ENCODE measurements around the gene GALNT16.
"Not testable (repeated sequence)": the region's sequence is repeated elsewhere in the genome, so short reads cannot be mapped to it uniquely, and the experiment has no call there.

The GALNT16 gene

DNA sequence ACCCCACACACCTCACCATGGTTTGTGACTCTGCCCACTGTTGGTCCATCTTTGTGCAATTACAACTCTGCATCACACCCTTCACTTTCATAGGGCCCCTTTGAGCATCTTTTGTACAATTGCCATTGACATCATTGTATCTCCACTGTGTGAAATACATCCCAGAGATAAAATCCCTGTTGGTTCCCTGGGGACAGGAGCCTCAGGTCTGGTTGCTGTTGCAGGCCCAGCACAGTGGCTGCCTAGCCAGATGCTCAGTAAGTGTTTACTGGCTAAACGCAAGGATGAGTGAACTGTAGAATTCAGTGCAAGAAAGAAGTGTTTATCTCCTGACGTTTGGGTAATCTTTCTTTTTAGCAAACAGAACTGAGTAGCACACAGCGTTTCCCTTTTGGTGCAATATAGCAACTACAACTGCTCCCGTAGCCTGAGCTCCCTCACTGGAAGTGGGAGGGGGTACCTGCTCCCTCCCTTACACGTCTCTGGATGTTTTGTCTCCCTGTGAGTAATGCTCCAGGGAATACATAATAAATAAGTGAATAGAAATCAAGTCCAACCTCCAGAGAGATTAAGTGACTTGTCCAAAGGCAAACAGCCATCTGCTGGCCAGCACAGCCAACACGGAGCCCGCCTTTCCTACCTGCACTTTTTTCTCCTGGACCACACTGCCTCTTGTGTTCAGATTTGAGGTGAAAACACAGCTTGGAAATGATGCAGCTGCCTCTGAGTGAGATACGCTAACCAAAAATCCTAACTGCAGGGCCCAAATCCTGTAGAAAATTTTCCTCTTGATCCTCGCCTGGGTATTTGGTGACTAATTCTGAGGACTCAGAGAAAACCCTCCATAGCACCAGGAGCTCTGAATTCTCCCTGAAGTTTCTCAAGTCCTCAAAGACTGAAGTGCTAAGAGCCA, 27.4 kb downstream of the GALNT16 start:
- peak; percentile 29 for DNase-seq

DNA sequence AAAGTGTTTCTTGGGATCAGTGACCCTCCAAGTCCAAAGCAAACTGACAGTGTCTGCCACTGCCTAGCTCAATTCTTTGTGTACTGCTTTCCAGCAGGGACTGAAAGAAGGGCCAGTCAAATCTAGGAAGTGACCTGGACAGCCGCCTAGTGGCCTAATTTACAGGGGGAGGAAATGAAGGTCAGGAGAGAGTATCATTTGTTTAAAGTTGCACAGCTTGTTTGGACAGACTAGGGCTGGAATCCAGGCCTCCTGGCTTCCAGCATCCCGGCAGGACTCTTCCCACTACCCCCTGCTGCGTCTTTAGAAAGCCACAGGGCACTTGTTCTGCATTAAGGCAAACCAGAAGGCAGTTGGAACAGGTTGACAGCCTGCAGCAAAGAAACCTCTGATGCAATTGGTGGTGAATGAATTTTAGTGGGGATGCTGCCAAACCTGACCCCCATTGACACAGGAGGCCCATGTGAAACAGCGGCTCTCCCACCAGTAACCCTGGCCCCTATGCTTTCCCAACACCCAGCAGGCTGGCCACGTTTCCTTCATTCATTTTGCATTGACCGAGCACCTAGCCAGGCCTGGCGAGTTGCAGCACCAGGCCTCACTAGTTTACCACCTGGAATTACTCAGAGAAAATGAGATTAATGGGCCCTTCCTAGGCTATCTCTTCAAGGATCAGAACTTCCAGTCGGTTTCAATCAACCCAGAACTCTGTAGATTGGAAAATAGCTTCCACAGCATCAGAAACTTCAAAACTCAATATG, 28.2 kb downstream of the GALNT16 start:
- DNase-seq, result no peak

DNA sequence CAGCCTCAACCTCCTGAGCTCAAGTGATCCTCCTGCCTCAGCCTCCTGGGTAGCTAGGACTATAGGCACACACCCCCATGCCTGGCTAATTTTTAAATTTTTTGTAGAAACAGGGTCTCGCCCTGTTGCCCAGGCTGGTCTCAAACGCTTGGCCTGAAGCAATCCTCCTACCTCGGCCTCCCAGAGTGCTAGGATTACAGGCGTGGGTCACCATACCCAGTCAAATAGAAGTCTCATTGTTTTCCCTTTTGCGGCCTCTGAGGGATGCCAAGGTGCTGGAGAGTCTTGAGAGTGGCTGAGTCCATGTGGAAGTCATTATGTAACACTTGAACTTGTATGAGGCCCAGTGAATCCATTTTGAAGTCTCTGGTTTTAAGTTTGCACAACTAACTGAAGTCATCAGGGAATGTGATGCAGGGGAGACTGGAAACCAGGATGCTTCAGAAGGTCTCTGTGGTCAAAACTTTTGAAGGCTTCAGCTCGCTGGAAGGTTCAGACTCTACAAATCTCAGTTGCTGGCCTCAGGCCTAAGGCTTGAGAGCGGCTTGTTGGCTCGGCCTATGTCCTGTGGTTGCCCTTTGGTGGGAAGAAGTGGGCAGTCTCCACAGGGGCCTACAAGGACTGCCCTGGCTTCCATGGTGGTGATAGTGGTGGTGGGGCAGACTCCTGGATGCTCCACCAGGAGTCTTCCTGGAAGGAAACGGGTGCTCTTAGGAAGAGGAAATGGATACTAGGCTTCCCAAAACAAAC, 29.2 kb downstream of the GALNT16 start:
- DNase-seq, result no peak

DNA sequence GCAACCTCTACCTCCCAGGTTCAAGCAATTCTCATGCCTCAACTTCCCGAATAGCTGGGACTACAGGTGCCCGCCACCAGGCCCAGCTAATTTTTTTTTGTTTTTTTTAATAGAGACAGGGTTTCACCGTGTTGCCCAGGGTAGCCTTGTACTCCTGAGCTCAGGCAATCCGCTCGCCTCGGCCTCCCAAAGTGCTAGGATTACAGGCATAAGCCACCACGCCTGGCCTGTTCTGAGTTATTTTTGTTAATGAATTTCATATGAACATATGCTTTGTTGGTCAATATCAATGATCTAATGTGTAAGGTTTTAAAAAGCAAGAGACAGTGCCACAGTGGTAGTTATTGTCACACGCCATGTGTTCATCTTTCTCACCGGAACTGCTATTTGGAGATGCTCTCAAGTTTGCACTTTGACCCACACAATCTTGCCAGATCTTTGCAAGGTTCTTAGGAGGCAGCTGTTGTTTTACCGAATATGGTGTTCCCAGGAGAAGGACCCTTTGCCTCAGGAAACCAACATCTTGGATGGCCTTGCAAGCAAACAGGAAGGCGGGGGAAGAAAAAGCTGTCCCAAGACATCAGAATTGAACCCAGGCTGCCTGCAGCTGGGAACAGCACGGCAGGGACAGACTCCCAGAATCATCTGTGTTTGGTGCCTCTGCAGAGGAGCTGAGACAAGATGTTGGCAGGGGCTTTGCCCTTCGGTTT, 30.0 kb downstream of the GALNT16 start:
- no peak for DNase-seq

DNA sequence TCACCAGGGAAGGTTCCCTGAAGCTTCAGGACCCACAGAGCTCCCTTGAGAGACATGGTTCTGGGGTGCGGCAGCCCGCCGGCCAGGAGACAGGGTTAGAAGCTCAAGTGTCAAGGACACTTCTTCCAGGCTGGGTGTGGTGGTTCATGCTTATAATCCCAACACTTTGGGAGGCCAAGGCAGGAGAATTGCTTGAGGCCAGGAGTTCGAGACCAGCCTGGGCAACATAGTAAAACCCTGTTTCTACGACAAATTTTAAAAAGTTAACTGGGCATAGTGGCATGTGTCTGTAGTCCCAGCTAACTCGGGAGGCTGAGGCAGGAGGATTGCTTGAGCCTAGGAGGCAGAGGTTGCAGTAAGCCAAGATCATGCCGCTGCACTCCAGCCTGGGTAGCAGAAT, 30.9 kb downstream of the GALNT16 start:
- DNase-seq, result not testable (repeated sequence)

DNA sequence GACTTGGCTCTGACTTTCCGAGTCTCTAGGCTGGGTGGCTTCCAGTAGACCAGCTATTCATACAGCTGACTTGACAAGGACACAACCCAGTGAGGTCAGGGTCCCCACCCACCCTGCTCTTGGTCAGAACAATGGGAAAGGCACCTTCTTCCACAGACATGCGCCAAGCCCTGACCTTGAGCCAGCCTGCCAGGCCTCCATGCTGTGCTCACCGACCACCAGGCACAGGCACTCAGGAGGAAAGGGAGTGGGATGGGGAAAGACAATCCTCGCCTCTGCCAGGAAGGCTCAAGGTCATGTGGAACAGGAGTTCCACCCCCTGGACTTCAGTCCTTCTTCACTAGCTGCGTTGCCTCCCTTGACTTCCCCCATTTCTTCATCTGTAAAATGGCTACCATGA, 31.4 kb downstream of the GALNT16 start:
- no peak for DNase-seq

DNA sequence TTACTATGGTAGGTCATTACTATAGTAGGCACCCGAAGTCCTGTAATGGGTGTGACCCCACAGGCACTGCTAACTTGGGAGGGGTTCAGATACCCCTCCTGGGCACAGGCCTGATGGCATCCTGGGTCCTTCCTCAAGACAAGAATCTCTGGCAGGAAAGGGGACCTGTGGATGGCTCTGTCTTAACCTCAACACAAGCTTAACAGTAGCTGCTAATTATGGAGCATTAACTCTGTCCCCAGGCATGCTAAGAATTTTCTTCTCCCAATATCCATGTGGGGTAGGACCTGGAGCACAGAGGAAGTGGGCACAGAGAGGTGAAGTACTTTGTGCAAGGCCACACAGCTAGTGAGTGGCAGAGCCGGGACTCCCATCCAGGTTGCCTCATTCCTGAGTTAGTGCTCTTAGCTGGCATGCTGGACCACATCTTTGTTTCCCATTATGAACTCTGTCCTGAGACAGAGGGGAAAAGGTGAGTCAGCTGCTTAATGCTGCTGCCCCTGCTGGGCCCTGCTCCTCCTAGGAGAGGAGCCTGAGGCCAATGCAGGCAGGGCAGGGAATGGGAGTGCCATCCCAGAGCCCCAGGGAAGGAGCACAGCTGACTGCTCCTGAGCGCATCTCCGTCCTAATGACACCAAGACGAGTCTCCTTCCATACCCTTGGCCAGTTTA, 32.1 kb downstream of the GALNT16 start:
- no peak for DNase-seq

DNA sequence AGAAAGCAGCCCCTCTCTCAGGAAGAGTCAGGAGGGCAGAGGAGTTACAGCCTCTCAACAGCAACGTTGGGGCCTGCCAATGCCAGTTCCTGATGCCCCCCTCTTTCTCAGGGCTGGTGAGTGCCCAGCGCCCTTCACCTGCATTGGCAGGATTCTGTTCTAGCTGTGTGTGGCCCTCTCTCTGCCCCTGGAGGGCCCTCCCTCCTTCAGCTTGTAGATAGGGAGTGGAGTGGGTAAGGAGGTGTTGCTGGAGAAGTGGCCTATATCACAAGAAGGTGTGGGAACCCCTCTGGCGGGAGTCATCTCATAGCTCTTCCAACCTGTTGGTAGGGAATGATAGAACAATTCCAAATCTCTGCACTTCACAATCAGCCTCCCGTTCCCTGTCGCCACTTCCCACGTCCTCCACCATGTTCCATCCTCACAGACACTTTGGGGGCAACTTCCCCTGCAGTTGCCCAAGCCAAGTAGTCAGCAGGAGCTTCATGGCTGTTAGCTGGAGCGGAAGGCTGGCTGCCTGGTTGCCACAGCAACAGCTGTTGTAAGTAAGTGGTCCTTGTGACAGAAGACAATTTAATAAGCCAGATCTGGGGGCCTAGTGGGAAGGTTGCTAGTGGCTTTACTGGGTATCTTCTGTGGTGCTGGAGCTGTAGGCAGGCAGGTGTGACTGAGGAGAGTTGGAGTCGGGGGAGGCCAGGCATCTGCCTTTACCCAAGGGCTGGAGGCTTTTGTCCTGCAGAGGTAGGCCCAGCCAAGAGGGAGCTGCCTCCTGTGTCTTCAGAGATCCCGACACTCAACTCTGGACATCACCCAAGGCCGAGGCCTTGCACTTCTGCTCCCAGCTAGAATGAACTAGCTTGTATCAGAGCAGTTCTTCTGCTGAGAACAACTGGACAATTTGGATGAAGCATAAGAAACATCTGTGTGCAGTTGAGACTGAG, 38.4 kb downstream of the GALNT16 start:
- no peak for DNase-seq

DNA sequence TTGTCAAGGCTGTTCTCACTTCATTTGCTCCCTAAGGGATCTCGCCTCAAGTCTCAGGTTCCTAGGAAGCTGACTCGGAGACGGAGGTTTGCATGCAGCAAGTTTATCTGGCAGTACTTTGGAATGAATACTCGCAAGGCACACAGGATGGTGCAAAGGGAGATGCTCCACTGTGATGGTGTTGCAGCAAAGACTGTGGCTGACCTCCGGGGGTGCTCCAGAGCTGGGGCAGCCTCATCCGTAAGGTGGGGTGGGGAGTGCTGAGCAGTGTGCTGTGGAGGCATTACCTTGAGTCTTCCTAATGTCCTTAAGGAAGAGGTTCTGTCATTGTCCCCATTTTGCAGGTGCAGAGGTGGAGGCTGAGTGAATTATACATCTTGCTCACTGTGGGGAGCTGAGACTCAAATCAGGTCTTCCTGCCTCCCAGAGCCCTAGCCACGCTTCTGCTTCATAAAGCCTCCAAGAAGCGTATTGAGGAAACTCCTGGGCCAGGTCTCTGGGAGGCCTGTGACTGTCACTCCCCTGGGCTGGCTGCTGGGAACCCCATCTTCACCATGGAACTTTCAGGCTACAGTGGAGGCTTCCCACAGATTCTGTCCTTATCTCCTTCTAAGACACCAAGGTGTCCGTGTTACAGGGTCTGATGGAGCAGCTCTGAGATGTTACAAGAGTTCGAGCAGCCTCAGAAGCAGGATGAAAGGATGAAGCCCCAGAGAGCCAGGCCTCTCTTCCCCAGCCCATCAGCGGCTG, 39.5 kb downstream of the GALNT16 start:
- no peak for DNase-seq

DNA sequence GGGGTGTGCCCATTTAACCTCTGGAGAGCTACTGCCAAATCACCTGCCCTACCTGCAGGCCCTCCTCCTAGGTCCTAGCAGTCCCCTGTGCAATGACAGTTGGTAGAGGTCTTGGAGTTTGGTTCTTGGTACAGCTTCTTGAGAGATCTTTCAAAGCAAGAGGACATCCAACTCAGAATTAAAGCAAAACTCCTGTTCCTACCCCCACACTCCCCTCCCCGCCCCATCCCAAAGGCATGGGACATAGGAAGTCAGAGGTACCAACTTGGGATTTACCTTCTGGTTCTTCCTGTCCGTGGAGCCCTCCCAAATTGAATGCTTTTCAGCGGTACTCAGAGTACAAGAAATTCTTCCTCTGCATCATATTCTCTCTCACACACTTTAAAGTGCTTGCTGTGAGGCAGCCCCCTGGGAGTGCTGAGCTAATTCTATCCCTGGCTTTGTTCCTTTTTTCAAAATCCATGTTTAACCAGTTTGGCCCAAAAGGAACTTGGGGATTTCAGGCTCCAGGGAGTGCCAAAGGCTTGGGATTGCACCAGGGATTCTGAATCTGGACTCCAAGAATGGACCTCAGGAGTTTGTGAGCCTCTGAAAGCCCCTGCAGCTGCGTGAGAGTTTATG, 40.8 kb downstream of the GALNT16 start:
- DNase-seq, result no peak

DNA sequence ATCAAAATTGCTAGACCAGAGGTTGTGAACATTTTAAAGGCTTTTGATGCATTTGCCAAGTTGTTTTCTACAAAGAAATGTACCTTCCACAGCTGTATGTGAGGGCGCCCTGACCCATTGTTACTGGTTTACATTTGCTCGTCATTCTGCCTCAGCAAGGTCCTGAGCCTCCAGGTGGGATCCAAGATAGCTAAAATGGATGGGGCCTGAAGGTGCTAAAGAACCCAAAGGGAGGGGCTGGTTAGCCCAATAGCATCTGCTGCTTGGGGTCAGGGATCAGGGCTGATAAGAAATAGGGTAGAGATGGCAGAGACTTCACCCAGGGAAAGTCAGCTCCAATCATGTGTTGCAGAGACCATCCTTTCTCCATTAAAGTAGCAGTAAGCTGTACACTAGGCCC, 43.1 kb downstream of the GALNT16 start:
- no peak for DNase-seq

DNA sequence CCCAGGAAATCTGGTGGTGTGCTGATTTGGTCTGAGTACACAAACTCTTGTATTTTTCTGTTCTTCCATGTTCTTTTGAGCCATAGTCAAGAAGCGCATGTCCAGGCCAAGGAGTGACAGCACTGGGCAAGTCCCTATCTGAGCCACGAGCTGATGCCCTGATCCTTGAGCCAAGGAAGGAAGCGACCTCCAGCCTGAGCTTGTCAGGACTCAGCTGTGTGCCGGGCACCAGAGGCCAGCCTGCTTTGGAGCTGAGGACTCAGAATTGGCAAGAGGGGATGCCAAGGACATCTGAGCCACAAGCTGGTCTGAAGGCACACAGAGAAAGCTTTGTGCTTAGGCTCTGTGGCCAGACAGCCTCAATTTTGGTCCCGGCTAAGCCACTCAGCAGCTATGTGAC, 52.6 kb downstream of the GALNT16 start:
- no peak for DNase-seq

DNA sequence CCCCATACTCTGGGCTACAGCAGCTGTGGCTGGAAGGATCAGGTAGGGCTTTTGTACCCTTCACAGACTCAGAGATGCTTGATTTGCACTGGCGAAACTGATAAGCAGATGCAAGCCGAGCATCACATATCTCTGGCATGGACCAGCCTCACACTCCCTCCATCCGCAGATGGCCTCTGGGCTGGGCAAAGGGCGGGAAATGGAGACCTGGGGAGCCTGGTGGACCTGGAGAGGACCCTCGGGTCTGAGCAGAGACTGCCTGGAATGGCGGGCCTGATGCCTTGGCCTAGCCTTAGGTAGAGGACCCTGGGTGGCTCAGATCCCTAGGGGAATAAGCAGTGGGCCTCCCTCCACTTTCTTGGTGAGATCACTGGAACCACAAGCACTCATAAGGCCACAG, 53.2 kb downstream of the GALNT16 start:
- no peak for DNase-seq

DNA sequence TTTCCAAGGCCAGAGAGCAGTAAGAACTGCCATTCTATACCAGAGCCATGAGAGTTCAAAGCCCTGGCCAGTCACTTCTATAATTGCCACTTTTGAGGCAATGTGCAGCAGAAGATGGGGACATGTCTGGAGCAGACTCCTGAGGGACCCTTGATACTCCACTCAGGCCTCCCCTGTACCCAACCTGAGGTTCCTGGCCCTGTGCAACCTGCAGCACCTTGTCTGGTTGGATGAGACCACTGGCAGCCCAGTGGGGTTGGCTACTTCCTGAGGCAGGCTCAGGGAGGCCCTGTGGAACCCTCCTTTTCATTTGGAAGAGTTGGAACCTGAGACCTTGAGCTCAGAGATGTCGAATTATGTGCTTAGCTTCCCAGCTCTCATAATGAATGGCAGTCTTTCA, 54.4 kb downstream of the GALNT16 start:
- no peak for DNase-seq

DNA sequence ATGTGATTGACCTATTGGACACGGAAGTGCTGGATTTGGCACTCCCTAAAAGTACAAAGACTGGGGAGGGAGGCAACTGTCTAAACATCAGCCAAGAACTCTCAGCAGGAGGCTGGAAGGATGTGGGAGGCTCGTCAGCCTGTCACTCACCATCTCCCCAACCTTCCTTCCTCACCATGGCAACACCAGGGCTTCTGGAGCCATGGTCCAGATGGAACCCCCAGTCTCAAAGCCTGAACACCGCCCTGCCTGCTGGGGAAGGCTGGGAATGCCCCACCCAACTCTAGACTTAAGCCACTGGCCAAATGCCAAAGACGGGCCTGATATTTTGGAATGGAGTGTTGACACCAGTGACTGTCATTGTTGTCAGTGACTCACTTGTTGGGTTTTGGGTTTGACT, 55.3 kb downstream of the GALNT16 start:
- peak; percentile 26 for DNase-seq

DNA sequence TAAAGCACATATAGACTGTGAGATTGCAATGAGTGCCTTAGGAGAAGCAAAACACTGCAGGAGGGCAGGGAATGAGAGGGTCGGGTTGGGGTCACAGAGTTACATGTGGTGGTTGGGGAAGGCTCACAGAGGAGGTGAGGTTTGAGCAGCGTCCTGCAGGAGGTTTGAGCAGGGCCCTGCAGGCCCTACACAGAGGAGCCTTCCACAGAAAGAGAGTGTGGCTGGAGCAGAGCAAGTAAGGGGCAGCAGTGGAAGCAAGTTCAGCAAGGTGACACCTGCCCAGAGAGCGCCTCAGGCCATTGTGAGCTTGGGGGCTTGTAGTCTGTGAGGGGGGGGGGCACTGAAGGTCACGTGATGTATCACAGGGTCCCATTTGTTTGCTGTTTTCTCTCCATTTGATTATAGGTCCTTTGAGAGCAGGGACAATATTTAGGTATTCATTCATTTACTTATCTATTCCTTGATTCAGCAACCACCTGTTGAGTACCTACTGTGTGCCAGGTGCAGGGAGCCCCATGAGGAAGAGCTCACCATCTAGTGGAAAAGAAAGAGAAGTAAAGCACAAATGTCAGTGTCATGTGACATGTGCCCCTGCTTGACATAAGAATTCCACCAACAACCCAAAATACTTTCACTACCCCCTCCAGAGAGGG, 56.6 kb downstream of the GALNT16 start:
- no peak for DNase-seq

DNA sequence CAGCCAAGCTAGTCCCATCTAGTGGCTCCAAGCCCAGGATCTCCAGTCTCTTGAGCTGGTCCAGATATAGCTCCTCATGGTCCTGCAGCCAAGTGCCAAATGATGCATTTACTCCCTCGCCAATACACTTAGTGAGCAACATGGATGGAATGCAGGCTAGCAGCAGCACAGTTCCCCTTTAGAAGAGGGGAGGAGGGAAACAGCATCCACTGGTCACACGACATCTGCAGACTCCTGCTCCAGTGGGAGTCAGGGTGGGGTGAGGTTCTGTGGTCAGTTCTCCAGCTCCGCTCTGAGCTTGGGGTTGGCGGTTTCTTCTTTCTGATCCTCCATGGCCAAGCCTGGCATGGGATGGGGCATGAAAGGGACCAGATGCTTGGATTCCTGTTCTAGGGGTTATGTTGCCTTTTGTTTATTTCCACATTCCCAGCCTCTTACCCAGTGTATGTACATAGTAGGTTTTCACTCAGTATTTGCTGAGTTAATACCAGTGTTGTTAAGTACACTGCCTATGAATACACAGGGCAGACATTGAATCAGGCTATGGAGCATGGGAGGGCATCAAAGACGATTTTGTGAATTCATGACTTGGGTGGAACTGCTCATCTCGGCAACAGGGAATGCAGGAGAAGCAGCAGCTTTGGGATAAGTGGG, 57.3 kb downstream of the GALNT16 start:
- DNase-seq, result no peak

DNA sequence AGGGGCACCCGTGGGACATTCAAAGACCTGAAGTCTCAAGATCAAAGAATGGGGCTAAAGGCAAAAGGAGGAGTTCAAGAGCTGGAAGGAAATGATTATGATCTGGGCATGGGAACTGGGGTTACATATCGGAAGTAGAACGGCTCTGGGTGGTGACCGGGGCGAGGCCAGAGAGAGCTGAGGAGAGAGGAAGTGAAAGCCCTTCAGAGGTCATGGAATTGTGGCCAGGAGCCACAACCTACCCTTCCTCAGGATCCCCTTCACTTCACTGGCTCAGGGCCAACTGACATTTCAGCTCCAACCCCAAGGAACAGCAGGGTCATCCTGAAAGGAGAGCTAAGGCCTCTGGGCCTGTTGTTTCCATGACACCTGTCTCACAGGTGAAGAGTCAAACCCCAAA, 57.8 kb downstream of the GALNT16 start:
- DNase-seq, result no peak

DNA sequence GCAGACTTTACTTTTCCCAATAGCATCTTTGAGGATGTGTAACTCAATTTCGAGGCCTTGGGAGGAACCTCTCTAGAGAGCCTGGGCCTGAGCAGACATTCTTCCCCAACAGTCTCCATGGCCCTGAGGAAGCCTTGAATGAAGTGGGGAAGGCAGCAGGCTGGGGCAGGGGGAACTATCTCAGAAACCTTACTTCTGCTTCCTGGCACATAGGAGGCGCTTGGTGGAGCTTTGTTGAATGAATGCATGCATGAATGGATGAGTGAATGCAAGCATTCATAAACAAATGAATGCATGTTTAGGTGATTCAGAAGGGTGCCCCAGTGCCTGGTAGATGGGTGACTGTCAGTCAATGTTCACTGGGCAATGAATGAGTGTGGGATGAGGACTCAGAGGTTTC, 58.3 kb downstream of the GALNT16 start:
- DNase-seq, result no peak
